ENCODE data around the gene CCDC127. TPM values are rescaled to one million over a fixed set of nuclear protein-coding genes. Genes with fewer than 3 reads are reported as not detected.
"Not testable (repeated sequence)": the region's sequence is repeated elsewhere in the genome, so short reads cannot be mapped to it uniquely, and the experiment has no call there.

CCDC127 gene
- total RNA-seq, 1 donor from 2014 or later = 8.8 TPM

DNA sequence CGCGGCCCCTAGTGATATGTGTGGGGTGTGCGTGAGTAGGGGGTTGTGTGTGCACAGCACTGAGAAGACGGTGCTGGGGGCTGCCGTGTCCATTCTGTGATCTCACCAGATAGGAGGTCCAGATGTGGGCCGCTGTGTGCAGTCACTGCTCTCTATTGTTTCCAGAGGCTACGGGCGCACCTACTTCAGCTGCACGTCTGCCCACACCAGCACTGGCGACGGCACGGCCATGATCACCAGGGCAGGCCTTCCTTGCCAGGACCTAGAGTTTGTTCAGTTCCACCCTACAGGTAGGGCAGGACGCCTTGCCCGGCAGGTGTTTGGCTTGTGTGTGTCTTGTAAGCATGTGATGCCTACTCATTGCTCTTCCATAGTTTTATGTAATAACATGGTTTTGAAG is 12.8 kb upstream of the CCDC127 start:
- H3K4me3 Mint-ChIP-seq (ENCODE audit: unreplicated experiment) = no peak overlapping the region
- Histone ChIP-seq H3K27me3 (ENCODE audit: insufficient read depth, low read length) (no peaks in the 10 kb centered on the region), H4K20me1 (ENCODE audit: insufficient read depth, low read length) (peaks cover 4% of the 10 kb centered on the region), H3K36me3 (ENCODE audit: insufficient read depth, low read length) (peaks cover 38% of the 10 kb centered on the region), H2AFZ (ENCODE audit: low read depth, low read length) (no peak overlapping the region), H3K4me1 (ENCODE audit: insufficient read depth, low read length) (no peaks in the 10 kb centered on the region), H3K4me2 (ENCODE audit: low read length) (no peak overlapping the region), H3K9me3 (ENCODE audit: insufficient read depth, low read depth, low read length) (no peaks in the 10 kb centered on the region), H3K9ac (ENCODE audit: low read length) (no peak overlapping the region), H3K27ac (ENCODE audit: low read depth, low read length) (no peak overlapping the region), H3K79me2 (ENCODE audit: insufficient read depth, low read length) (peaks cover 5% of the 10 kb centered on the region), H3K4me3 (ENCODE audit: insufficient read depth, low read depth, low read length) (no peak overlapping the region)
- FAIRE-seq (no peak), DNase-seq (ENCODE audit: low read depth) (no peak)
- H3K27ac Mint-ChIP-seq (ENCODE audit: unreplicated experiment) = no peak overlapping the region
- no peaks in the 10 kb centered on the region for H3K4me1 Mint-ChIP-seq (ENCODE audit: low read depth, unreplicated experiment)
- peaks cover 21% of the 10 kb centered on the region for H3K36me3 Mint-ChIP-seq (ENCODE audit: low read depth, unreplicated experiment)
- no peaks in the 10 kb centered on the region for H3K27me3 Mint-ChIP-seq (ENCODE audit: low read depth, unreplicated experiment)
- H3K9me3 Mint-ChIP-seq (ENCODE audit: unreplicated experiment) = no peaks in the 10 kb centered on the region
- no peak for TF ChIP-seq EZH2 (IDR thresholded peaks at IDR 0.05; ENCODE audit: insufficient read depth, low read length)

DNA sequence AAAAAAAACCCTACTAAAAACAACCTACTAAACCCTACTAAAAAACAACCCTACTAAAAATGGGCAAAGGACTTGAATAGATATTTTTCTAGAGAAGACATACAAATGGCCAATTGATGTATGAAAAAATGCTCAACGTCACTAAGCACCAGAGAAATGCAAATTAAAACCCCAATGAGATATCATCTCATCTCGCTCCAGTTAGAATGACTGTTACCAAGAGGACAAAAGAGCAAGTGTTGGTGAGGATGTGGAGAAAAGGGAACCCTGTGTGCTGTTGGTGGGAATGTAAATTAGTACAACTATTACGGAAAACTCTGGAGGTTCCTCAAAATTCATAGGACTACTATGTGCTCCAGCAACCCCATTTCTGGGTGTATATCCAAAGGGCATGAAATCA is 10.9 kb upstream of the CCDC127 start:
- FAIRE-seq = no peak
- DNase-seq (ENCODE audit: low read depth) = no peak
- peaks cover 25% of the 10 kb centered on the region for H3K36me3 Mint-ChIP-seq (ENCODE audit: low read depth, unreplicated experiment)

GRCh38 chr5:227375-227774 is 9.4 kb upstream of the CCDC127 start:
- not testable (repeated sequence) for H3K4me1 ChIP-seq (ENCODE audit: insufficient read depth, low read length); H3K9me3 Mint-ChIP-seq (ENCODE audit: unreplicated experiment); H3K27ac Mint-ChIP-seq (ENCODE audit: unreplicated experiment); DNase-seq (ENCODE audit: low read depth); H3K4me2 ChIP-seq (ENCODE audit: low read length); H3K4me3 Mint-ChIP-seq (ENCODE audit: unreplicated experiment); H3K4me3 ChIP-seq (ENCODE audit: insufficient read depth, low read depth, low read length); FAIRE-seq; H3K9ac ChIP-seq (ENCODE audit: low read length); H2AFZ ChIP-seq (ENCODE audit: low read depth, low read length); H3K9me3 ChIP-seq (ENCODE audit: insufficient read depth, low read depth, low read length); H3K27me3 ChIP-seq (ENCODE audit: insufficient read depth, low read length); H3K27me3 Mint-ChIP-seq (ENCODE audit: low read depth, unreplicated experiment); H3K27ac ChIP-seq (ENCODE audit: low read depth, low read length)
- H3K36me3 Mint-ChIP-seq (ENCODE audit: low read depth, unreplicated experiment) = peaks cover 24% of the 10 kb centered on the region
- H3K79me2 ChIP-seq (ENCODE audit: insufficient read depth, low read length) = peaks cover 36% of the 10 kb centered on the region
- H4K20me1 ChIP-seq (ENCODE audit: insufficient read depth, low read length) = peaks cover 35% of the 10 kb centered on the region
- peaks cover 34% of the 10 kb centered on the region for H3K36me3 ChIP-seq (ENCODE audit: insufficient read depth, low read length)
- H3K4me1 Mint-ChIP-seq (ENCODE audit: low read depth, unreplicated experiment) = peaks cover 10% of the 10 kb centered on the region

More for the DNA sequence above, 10.9 kb upstream of the CCDC127 start:
- Histone ChIP-seq H3K27ac (ENCODE audit: low read depth, low read length) (no peak overlapping the region), H3K27me3 (ENCODE audit: insufficient read depth, low read length) (no peaks in the 10 kb centered on the region), H3K79me2 (ENCODE audit: insufficient read depth, low read length) (peaks cover 21% of the 10 kb centered on the region), H2AFZ (ENCODE audit: low read depth, low read length) (no peak overlapping the region), H3K9ac (ENCODE audit: low read length) (no peak overlapping the region), H3K9me3 (ENCODE audit: insufficient read depth, low read depth, low read length) (no peaks in the 10 kb centered on the region), H3K4me1 (ENCODE audit: insufficient read depth, low read length) (no peaks in the 10 kb centered on the region), H4K20me1 (ENCODE audit: insufficient read depth, low read length) (peaks cover 21% of the 10 kb centered on the region), H3K36me3 (ENCODE audit: insufficient read depth, low read length) (peaks cover 34% of the 10 kb centered on the region), H3K4me2 (ENCODE audit: low read length) (no peak overlapping the region), H3K4me3 (ENCODE audit: insufficient read depth, low read depth, low read length) (no peak overlapping the region)
- H3K9me3 Mint-ChIP-seq (ENCODE audit: unreplicated experiment) = no peaks in the 10 kb centered on the region
- H3K4me3 Mint-ChIP-seq (ENCODE audit: unreplicated experiment) = no peak overlapping the region
- TF ChIP-seq EZH2 (IDR thresholded peaks at IDR 0.05; ENCODE audit: insufficient read depth, low read length) (no peak), CTCF (IDR thresholded peaks at IDR 0.05; ENCODE audit: insufficient read depth, low read depth, low read length) (no peak)
- no peak overlapping the region for H3K27ac Mint-ChIP-seq (ENCODE audit: unreplicated experiment)
- H3K27me3 Mint-ChIP-seq (ENCODE audit: low read depth, unreplicated experiment) = no peaks in the 10 kb centered on the region
- H3K4me1 Mint-ChIP-seq (ENCODE audit: low read depth, unreplicated experiment) = no peaks in the 10 kb centered on the region
